LNCAP (cell line): ENCODE results near the gene DNAH3.

ENCODE experiments used
- TF ChIP-seq, protein P1 (sequence below): fragments of 450-650 bp; IDR thresholded peaks from 2 replicates; pipeline ENCODE4 v1.5.1; 2017; ENCODE audit warnings: mild to moderate bottlenecking

Gene DNAH3

DNA sequence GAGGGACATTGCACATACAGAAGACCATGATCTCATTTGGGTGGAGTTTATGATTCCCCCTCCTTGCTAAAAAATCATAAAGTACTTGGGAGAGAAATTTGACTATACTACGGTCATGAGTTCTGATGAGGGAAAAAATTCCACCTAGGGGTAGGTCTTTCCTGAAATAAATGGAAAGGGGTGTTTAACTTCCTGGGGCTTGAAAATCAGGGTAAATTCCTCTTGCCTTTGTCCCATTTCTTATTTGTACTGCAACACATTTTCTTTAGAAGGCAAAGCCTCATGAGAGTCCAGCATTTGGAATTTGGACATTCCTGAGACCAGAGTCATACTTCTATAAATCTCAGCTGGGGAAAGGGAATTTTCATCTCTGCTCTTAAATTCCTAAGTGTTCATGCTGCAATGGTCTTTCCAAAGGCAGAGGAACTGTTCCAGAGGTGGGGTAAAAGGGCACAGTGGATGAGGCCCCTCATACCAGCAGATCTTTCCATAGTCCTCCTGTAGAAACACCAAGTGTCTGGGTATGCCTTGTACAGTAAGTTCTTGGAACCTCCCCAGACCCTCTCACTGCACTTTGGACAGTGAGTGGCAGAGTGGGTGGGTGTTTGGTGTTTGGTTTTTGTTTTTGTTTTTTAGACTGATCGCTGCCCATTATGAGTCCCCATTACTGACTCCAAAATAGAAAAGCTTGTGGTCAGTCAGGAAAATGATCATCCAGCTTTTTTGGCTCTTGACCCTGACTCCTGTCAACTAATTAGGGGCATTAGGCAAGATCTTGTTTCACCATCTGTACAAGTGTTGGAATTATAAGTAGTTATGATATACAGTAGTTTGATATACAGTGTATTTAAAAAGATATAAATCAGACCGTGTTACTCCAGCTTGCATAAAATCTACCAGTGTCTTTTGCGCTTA, 244.0 kb downstream of the DNAH3 start:
- TF ChIP-seq, protein P1, sequence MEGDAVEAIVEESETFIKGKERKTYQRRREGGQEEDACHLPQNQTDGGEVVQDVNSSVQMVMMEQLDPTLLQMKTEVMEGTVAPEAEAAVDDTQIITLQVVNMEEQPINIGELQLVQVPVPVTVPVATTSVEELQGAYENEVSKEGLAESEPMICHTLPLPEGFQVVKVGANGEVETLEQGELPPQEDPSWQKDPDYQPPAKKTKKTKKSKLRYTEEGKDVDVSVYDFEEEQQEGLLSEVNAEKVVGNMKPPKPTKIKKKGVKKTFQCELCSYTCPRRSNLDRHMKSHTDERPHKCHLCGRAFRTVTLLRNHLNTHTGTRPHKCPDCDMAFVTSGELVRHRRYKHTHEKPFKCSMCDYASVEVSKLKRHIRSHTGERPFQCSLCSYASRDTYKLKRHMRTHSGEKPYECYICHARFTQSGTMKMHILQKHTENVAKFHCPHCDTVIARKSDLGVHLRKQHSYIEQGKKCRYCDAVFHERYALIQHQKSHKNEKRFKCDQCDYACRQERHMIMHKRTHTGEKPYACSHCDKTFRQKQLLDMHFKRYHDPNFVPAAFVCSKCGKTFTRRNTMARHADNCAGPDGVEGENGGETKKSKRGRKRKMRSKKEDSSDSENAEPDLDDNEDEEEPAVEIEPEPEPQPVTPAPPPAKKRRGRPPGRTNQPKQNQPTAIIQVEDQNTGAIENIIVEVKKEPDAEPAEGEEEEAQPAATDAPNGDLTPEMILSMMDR = no peak

DNA sequence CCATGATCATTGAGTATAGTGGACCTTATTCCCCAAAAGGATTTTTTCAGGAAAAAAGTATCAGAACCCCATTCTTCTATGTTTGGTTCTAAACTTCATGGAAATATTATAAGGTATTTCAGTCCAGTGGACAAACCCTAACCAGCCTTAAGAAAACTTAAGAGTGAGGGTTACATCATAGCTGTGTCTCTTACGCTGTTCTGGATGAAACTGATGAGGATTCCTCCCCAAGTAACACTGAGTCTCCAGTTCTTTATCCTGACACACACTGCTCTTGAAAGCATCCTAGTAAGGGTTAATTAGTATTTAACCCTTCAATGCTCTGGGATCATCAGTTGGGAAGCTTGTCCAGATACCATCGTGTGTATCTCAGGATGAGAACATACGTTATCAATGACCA, 245.1 kb downstream of the DNAH3 start:
- TF ChIP-seq, protein P1 = no peak

DNA sequence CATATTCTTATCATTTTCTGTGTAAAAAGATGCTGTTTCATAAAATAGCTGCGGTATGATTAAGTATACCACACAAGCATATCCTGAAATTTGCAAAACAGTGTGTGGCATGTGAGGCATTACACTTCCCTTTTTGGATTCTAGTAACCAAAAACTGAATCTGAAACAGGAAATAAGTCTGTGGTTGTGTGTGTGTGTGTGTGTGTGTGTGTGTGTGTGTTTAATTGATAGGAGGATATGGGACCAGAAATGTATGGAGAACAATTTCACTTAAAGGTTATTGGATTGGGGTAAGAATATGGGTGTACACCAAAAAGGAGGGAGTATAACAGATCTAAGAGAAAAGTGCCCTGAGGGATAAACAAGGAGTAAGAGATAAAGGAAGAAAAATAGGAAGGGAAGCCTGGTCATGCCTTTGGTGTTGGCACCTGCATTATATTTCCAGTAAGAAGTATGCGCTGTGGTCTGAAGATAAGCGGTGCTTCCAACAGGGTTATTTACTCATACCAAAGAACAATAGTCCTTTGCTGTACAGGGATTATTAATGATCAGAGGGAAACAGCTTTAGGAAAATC, 246.1 kb downstream of the DNAH3 start:
- TF ChIP-seq, protein P1 = no peak

DNA sequence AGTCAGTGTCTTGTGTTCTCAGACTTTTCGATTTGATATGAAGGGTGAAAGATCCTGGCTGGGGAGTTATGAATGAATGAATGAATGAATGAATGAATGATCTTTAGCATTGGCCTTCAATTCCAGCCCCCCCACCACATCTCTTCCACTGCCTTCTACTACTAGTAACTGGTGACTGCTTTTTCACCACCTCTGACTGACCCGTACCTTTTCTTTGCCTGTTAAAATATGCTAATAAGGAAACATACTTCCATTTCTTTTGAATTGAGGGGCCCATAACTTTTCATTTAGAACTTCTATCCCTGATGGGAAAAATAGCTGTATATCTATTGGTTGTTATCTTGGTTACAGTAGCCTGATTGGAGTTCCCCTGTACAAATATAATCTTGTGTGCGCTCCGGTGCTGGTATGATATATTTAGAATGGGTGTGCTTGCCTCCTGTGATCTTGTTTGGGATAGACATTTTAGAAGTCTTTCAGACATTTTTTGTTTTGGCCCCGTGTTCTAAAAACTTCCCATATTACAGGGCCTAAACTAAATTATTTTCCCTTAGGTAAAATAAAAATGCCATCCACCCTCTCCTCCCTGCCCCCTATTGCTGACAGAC, 246.6 kb downstream of the DNAH3 start:
- TF ChIP-seq, protein P1 = no peak

DNA sequence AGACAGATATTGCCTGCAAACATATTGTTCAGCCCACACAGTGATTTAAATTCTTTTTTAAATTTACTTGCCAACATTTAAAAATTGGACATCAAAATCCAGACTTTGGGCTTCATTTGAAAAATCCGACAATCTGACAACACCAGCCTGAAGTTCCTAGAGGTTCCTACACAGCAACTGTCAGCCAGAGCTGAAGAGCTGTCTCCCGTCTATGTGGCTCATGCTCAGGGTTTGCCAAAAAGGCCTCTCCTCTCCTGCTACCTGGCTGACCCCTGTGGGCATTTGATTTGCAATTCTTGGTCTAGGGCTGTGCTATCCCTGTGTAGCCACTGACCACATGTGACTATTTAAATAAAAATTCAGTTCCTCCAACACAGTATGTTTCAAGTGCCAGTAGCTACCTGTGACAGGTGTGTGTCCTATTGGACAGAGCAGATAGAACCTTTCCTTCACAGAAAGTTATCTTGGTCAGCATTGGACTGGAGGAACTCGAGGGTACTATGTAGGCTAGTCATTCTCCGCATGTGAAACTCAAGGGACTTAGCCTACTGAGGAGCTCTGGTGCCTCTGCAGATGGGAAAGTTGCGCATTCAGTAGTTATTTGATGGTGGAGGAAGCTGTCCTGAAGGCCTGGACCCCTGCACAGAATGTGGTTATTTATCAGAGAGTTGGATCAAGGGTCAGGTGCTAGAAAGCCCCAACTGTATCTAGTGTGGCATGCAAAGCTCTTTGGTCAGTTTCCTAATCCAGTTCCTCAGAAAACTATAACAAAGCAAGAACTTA, 247.3 kb downstream of the DNAH3 start:
- TF ChIP-seq, protein P1 = no peak

DNA sequence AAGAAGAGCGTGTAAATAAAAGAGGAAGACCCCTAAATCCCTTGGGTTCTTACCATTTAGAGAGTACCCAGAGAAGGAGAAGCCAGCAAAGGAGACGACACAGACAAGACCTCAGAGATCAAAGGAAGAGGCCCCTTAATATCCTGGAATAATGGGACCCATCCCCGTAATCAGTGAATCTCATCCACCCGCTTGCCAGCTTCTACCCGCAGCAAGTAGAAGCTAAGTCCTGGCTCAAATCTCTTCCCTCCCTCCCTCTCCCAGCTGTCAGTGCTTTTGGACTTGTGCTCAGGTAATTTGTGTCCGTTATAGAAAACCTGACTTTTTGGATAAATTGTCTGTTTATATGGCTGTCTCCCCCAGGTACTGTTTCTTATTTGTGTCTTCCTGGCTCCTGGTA, 248.2 kb downstream of the DNAH3 start:
- TF ChIP-seq, protein P1 = no peak

DNA sequence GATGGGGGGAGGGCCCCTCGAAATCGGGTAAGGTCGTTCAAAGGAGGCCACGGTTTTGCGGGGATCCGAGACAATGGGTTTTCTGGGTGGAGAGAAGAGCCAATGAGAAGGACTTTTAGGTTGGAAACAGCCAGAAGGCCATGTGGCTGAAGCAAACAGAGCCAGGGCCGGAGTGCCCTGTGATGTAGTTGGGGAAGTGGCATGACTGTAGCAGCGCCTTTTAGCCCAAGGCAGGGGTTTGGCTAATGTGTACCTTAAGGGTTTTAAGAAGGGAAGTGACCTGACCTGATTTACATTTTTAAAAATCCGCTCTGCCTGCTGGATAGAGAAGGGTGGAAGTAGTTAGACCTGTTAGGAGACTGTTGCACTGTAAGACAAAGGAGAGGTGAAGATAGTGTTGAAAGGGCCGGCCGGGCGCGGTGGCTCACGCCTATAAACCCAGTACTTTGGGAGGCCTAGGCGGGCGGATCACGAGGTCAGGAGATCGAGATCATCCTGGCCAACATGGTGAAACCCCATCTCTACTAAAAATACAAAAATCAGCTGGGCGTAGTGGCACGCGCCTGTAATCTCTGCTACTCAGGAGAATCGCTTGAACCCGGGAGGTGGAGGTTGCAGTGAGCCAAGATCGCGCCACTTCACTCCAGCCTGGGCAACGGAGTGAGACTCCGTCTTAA, 249.1 kb downstream of the DNAH3 start:
- TF ChIP-seq, protein P1 = no peak
